ENCODE results near the gene IWS1. TPM values are rescaled to one million over a fixed set of nuclear protein-coding genes. Genes with fewer than 3 reads are reported as not detected.
"Not testable (repeated sequence)": the region's sequence is repeated elsewhere in the genome, so short reads cannot be mapped to it uniquely, and the experiment has no call there.

IWS1 gene
- total RNA-seq, 1 donor from 2014 or later: 34.5 TPM

GRCh38 chr2:127527001-127527804, 914 bp upstream of the IWS1 start:
- no peak for DNase-seq

- no peak for DNase-seq
These were observed 578 bp downstream of the IWS1 start for GRCh38 chr2:127525691-127526131.

- DNase-seq: not testable (repeated sequence)
These were observed 2.0 kb downstream of the IWS1 start for GRCh38 chr2:127524198-127524834.

GRCh38 chr2:127523269-127523939, 2.9 kb downstream of the IWS1 start:
- DNase-seq: no peak

GRCh38 chr2:127520424-127520823, 5.9 kb downstream of the IWS1 start:
- DNase-seq: no peak

- no peak for DNase-seq
These were observed 8.8 kb downstream of the IWS1 start for GRCh38 chr2:127517465-127517864.

GRCh38 chr2:127516041-127516762, 10.1 kb downstream of the IWS1 start:
- DNase-seq: peak; percentile 60

GRCh38 chr2:127515383-127515915, 10.8 kb downstream of the IWS1 start:
- no peak for DNase-seq

- peak; percentile 28 for DNase-seq
These were observed 11.8 kb downstream of the IWS1 start for GRCh38 chr2:127514485-127514884.

GRCh38 chr2:127514076-127514475, 12.2 kb downstream of the IWS1 start:
- DNase-seq: no peak

- no peak for DNase-seq
These were observed 13.9 kb downstream of the IWS1 start for GRCh38 chr2:127512362-127512761.

- no peak for DNase-seq
These were observed 14.4 kb downstream of the IWS1 start for GRCh38 chr2:127511917-127512316.

GRCh38 chr2:127511090-127511695, 15.1 kb downstream of the IWS1 start:
- DNase-seq: no peak

GRCh38 chr2:127510073-127510472, 16.2 kb downstream of the IWS1 start:
- DNase-seq: no peak

GRCh38 chr2:127508631-127509034, 17.7 kb downstream of the IWS1 start:
- peak; percentile 81 for DNase-seq

- no peak for DNase-seq
These were observed 18.2 kb downstream of the IWS1 start for GRCh38 chr2:127508023-127508630.

- DNase-seq: no peak
These were observed 19.8 kb downstream of the IWS1 start for GRCh38 chr2:127506510-127506909.

- no peak for DNase-seq
These were observed 21.5 kb downstream of the IWS1 start for GRCh38 chr2:127504552-127505430.

GRCh38 chr2:127503491-127503890, 22.8 kb downstream of the IWS1 start:
- no peak for DNase-seq

- no peak for DNase-seq
These were observed 27.9 kb downstream of the IWS1 start for GRCh38 chr2:127498386-127498785.
